AG04450 (cell line): ENCODE results near the gene CPA1. TPM values are rescaled to one million over a fixed set of nuclear protein-coding genes. Genes with fewer than 3 reads are reported as not detected.

Experiments
- CTCF ChIA-PET: fragments of 300-600, 350-600 bp; formaldehyde crosslinking; extraction: SDS; loops from one replicate; lab custom pipeline; 2022; ENCODE audit warnings: antibody characterized with exemption, inconsistent platforms; lab: Charles Lee
- POLR2A ChIA-PET: fragments of 350-600 bp; formaldehyde crosslinking; extraction: SDS; loops from one replicate; lab custom pipeline; 2021; ENCODE audit warnings: antibody characterized with exemption, inconsistent platforms; lab: Yijun Ruan, JAX
- DNase-seq: peaks from one replicate; pipeline ENCODE4 v3.0.0-alpha.2; 2011; ENCODE audit warnings: low read depth, low spot score
- H3K27ac ChIP-seq: one replicate; pipeline ENCODE4 v1.5.1; 2012; ENCODE audit warnings: low read depth, low read length, control low read depth
- H3K27me3 ChIP-seq: one replicate; pipeline ENCODE4 v1.6.0; 2012; ENCODE audit warnings: low read length; ENCODE audit not compliant: control insufficient read depth, insufficient read depth
- H3K4me3 ChIP-seq: 2 replicates; pipeline ENCODE4 v1.5.1; 2011; ENCODE audit warnings: mild to moderate bottlenecking, low read depth, low read length, control low read depth
- H3K9me3 ChIP-seq: 2 replicates; pipeline ENCODE4 v1.5.1; 2012; ENCODE audit warnings: low read length; ENCODE audit not compliant: control insufficient read depth, insufficient read depth
- CTCF ChIP-seq: IDR thresholded peaks from 2 replicates; pipeline ENCODE4 v1.5.1; 2011; ENCODE audit warnings: low read depth, low read length, control low read depth, inconsistent platforms
- polyA plus RNA-seq: library from polyadenylated mRNA; depleted of rRNA; stranded (reverse); fragments of >200 nt; gene quantifications from 2 replicates; pipeline ENCODE4 v1.2.3, GENCODE V29; 2011

Gene CPA1
- polyA plus RNA-seq, 1 experiment: 0.07 TPM

GRCh38 chr7:130356121-130356875 is 24.0 kb upstream of the CPA1 start:
- H3K27me3 ChIP-seq: no peaks in the 10 kb centered on the region
- peak overlapping the region; percentile 100 for H3K27ac ChIP-seq
- no peak for TF ChIP-seq CTCF
- ChIA-PET CTCF (interaction anchor here (1.0 to 1.2 kb wide), 2 partner anchors 36 to 284 kb away, joined by 3 to 4 read pairs; no protein-coding TSS in a partner anchor), POLR2A (interaction anchor here (0.6 to 1.4 kb wide), 6 partner anchors 9 to 94 kb away, joined by 3 to 6 read pairs (median 3); partner anchors contain the start of genes CEP41 and CPA4)
- DNase-seq: peak; percentile 95
- H3K9me3 ChIP-seq: peaks cover 18% of the 10 kb centered on the region
- peak overlapping the region; percentile 18; the same call in 1 of the 2 replicates for H3K4me3 ChIP-seq

- DNase-seq: peak; percentile 79
- POLR2A ChIA-PET: interaction anchor here (0.6 to 1.4 kb wide), 4 partner anchors 61 to 152 kb away, joined by 3 to 5 read pairs (median 3); partner anchors contain the start of gene CPA4
- peak overlapping the region; percentile 100 for H3K27ac ChIP-seq
- no peaks in the 10 kb centered on the region for H3K27me3 ChIP-seq
- CTCF ChIA-PET: interaction anchor here (1.2 kb wide), 1 partner anchor 285 kb away, joined by 4 read pairs; no protein-coding TSS in a partner anchor
- peaks cover 24% of the 10 kb centered on the region for H3K9me3 ChIP-seq
- no peak overlapping the region for H3K4me3 ChIP-seq
- no peak for TF ChIP-seq CTCF
Measured at GRCh38 chr7:130356876-130357611, 23.2 kb upstream of the CPA1 start.

GRCh38 chr7:130358471-130358870 is 21.8 kb upstream of the CPA1 start:
- Histone ChIP-seq H3K27me3 (no peaks in the 10 kb centered on the region), H3K9me3 (peaks cover 24% of the 10 kb centered on the region), H3K27ac (peak overlapping the region; percentile 31), H3K4me3 (no peak overlapping the region)
- no peak for DNase-seq
- CTCF ChIA-PET: no interaction called here
- POLR2A ChIA-PET: no interaction called here
- no peak for TF ChIP-seq CTCF

- CTCF ChIA-PET: no interaction called here
- no peak overlapping the region for H3K27ac ChIP-seq
- no peaks in the 10 kb centered on the region for H3K27me3 ChIP-seq
- no peak for DNase-seq
- no peak for TF ChIP-seq CTCF
- POLR2A ChIA-PET: no interaction called here
- no peak overlapping the region for H3K4me3 ChIP-seq
- peaks cover 24% of the 10 kb centered on the region for H3K9me3 ChIP-seq
Measured at GRCh38 chr7:130359276-130359857, 20.9 kb upstream of the CPA1 start.
